OCI-LY7 (cell line): ENCODE results near the gene TSSK6. TPM values are rescaled to one million over a fixed set of nuclear protein-coding genes. Genes with fewer than 3 reads are reported as not detected.
"Not testable (repeated sequence)": the region's sequence is repeated elsewhere in the genome, so short reads cannot be mapped to it uniquely, and the experiment has no call there.

Source experiments
- BruUV-seq: library from RNA; stranded (reverse); fragments of 400-500 nt; replicated peaks from 2 replicates; lab custom pipeline; 2021; lab: Mats Ljungman, UMichigan
- CTCF ChIA-PET: fragments of 300-600 bp; sonication (Branson Sonifier 250); formaldehyde crosslinking; loops from one replicate; lab custom pipeline; 2022; ENCODE audit warnings: antibody characterized with exemption; ENCODE audit not compliant: unreplicated experiment; lab: Charles Lee
- POLR2A ChIA-PET: fragments of 300-600 bp; sonication (Branson Sonifier 250); formaldehyde crosslinking; loops from one replicate; lab custom pipeline; 2022; ENCODE audit warnings: antibody characterized with exemption; lab: Charles Lee
- DNase-seq: peaks from one replicate; pipeline ENCODE4 v3.0.0-alpha.2; 2015; ENCODE audit warnings: low spot score
- H2AFZ ChIP-seq: fragments of 200-600 bp; sonication (generic), shearing (Covaris generic); 2 replicates; pipeline ENCODE4 v1.6.1; 2014; ENCODE audit warnings: mild to moderate bottlenecking, antibody characterized with exemption, low read length, moderate library complexity
- H3K27ac ChIP-seq: fragments of 200-600 bp; sonication (generic); 2 replicates; pipeline ENCODE4 v1.5.1; 2014; ENCODE audit warnings: mixed run types, low read depth, mild to moderate bottlenecking, moderate library complexity, low read length, inconsistent platforms; ENCODE audit not compliant: poor library complexity, severe bottlenecking
- H3K36me3 ChIP-seq: fragments of 200-600 bp; sonication (generic); 2 replicates; pipeline ENCODE4 v1.6.1; 2014; ENCODE audit warnings: mild to moderate bottlenecking, antibody characterized with exemption, low read length, moderate library complexity, mixed read lengths; ENCODE audit not compliant: insufficient read depth
- H3K4me1 ChIP-seq: fragments of 200-600 bp; sonication (generic); 2 replicates; pipeline ENCODE4 v1.5.1; 2014; ENCODE audit warnings: mild to moderate bottlenecking, low read length; ENCODE audit not compliant: insufficient read depth, poor library complexity, severe bottlenecking
- H3K4me2 ChIP-seq: fragments of 200-600 bp; sonication (generic); 2 replicates; pipeline ENCODE4 v1.6.1; 2014; ENCODE audit warnings: mild to moderate bottlenecking, low read length
- H3K4me3 ChIP-seq: fragments of 200-600 bp; sonication (generic); 2 replicates; pipeline ENCODE4 v1.5.1; 2014; ENCODE audit warnings: mild to moderate bottlenecking, low read depth, low read length; ENCODE audit not compliant: poor library complexity, severe bottlenecking
- H3K79me2 ChIP-seq: fragments of 200-600 bp; sonication (generic); 2 replicates; pipeline ENCODE4 v1.6.1; 2016; ENCODE audit warnings: low read depth, mild to moderate bottlenecking, low read length, moderate library complexity, mixed read lengths; ENCODE audit not compliant: insufficient read depth
- H3K9me2 ChIP-seq: fragments of 200-600 bp; sonication (generic); 2 replicates; pipeline ENCODE4 v1.6.1; 2016; ENCODE audit warnings: mild to moderate bottlenecking, low read length, mixed read lengths; ENCODE audit not compliant: insufficient read depth
- H3K9me3 ChIP-seq: fragments of 200-600 bp; sonication (generic); 2 replicates; pipeline ENCODE4 v1.6.1; 2014; ENCODE audit warnings: mild to moderate bottlenecking, mixed run types, low read length, mixed read lengths
- H4K20me1 ChIP-seq: fragments of 200-600 bp; sonication (generic); 2 replicates; pipeline ENCODE4 v1.6.1; 2014; ENCODE audit warnings: mild to moderate bottlenecking, antibody characterized with exemption, low read length, moderate library complexity, mixed read lengths; ENCODE audit not compliant: insufficient read depth
- CTCF ChIP-seq: fragments of 200-600 bp; sonication (generic); conservative IDR thresholded peaks from 2 replicates; pipeline ENCODE4 v1.5.1; 2014; ENCODE audit warnings: mild to moderate bottlenecking, antibody characterized with exemption, low read length, moderate library complexity, mixed read lengths
- EZH2phosphoT487 ChIP-seq: fragments of 200-600 bp; sonication (generic); IDR thresholded peaks from 2 replicates; pipeline ENCODE4 v1.6.1; 2018; ENCODE audit warnings: low read depth, borderline replicate concordance, mild to moderate bottlenecking, mixed run types, antibody characterized with exemption, low read length, moderate library complexity, mixed read lengths
- intact Hi-C: fragments of 100-400 bp; cut with micrococcal nuclease; formaldehyde crosslinking; loops from one replicate; pipeline ENCODE4 v1.10.0; 2022; ENCODE audit not compliant: unreplicated experiment
- total RNA-seq, 2 experiments: library from RNA; depleted of rRNA in 1 of 2; stranded (reverse); fragments of >200 nt in 1 of 2; shearing (Covaris generic) in 1 of 2; gene quantifications; 2 replicates each; pipeline ENCODE4 v1.2.3, GENCODE V29; 2014 to 2022

TSSK6 gene
- total RNA-seq, 2 experiments from 2014 or later = 6.4 to 10.5 TPM

GRCh38 chr19:19475015-19475765 is 40.2 kb downstream of the TSSK6 start:
- no peaks in the 10 kb centered on the region for H3K9me2 ChIP-seq
- peaks cover 62% of the 10 kb centered on the region for H3K36me3 ChIP-seq
- intact Hi-C loops = loop anchor here (10.0 kb wide), 1 partner anchor 70 kb away; the partner anchor contains the start of gene GATAD2A
- no peak overlapping the region for H3K27ac ChIP-seq
- no peak overlapping the region for H3K4me2 ChIP-seq
- POLR2A ChIA-PET = no interaction called here
- no peak for DNase-seq
- no peak for TF ChIP-seq CTCF
- no peak for TF ChIP-seq EZH2phosphoT487
- no peak overlapping the region for H2AFZ ChIP-seq
- peaks cover 42% of the 10 kb centered on the region for H3K79me2 ChIP-seq
- H3K4me3 ChIP-seq = no peak overlapping the region
- CTCF ChIA-PET = no interaction called here
- H4K20me1 ChIP-seq = no peaks in the 10 kb centered on the region; the same call in 1 of the 2 replicates
- no TSS peak for BruUV-seq
- H3K9me3 ChIP-seq = peaks cover 5% of the 10 kb centered on the region
- peaks cover 13% of the 10 kb centered on the region for H3K4me1 ChIP-seq

GRCh38 chr19:19472106-19472505 is 43.2 kb downstream of the TSSK6 start:
- Histone ChIP-seq H3K4me2 (peak overlapping the region; percentile 13; the same call in 1 of the 2 replicates), H3K4me1 (peaks cover 13% of the 10 kb centered on the region), H3K9me3 (peaks cover 25% of the 10 kb centered on the region), H3K36me3 (peaks cover 84% of the 10 kb centered on the region), H3K79me2 (peaks cover 36% of the 10 kb centered on the region)
- H3K4me3 ChIP-seq, DNase-seq, H3K27ac ChIP-seq, H4K20me1 ChIP-seq, BruUV-seq, H3K9me2 ChIP-seq, H2AFZ ChIP-seq: not testable (repeated sequence)
- POLR2A ChIA-PET = interaction anchor here (1.2 kb wide), 1 partner anchor 14 kb away, joined by 4 read pairs; no protein-coding TSS in a partner anchor
- CTCF ChIA-PET = interaction anchor here (0.6 kb wide), 1 partner anchor 103 kb away, joined by 3 read pairs; no protein-coding TSS in a partner anchor
- intact Hi-C loops = loop anchor here (10.0 kb wide), 1 partner anchor 67 kb away; the partner anchor contains the start of gene GATAD2A

GRCh38 chr19:19471682-19472081 is 43.7 kb downstream of the TSSK6 start:
- no peak overlapping the region for H2AFZ ChIP-seq
- no peak for TF ChIP-seq EZH2phosphoT487
- TF ChIP-seq CTCF = no peak
- CTCF ChIA-PET = interaction anchor here (0.6 kb wide), 1 partner anchor 102 kb away, joined by 3 read pairs; no protein-coding TSS in a partner anchor
- no peak overlapping the region for H3K27ac ChIP-seq
- H3K9me3 ChIP-seq = peaks cover 25% of the 10 kb centered on the region
- POLR2A ChIA-PET = interaction anchor here (0.6 kb wide), 1 partner anchor 262 kb away, joined by 3 read pairs; no protein-coding TSS in a partner anchor
- peak overlapping the region; percentile 13; the same call in 1 of the 2 replicates for H3K4me2 ChIP-seq
- peaks cover 13% of the 10 kb centered on the region for H3K4me1 ChIP-seq
- no peaks in the 10 kb centered on the region; the same call in 1 of the 2 replicates for H4K20me1 ChIP-seq
- peaks cover 87% of the 10 kb centered on the region for H3K36me3 ChIP-seq
- H3K9me2 ChIP-seq = no peaks in the 10 kb centered on the region
- peaks cover 36% of the 10 kb centered on the region for H3K79me2 ChIP-seq
- intact Hi-C loops = loop anchor here (10.0 kb wide), 1 partner anchor 67 kb away; the partner anchor contains the start of gene GATAD2A
- BruUV-seq = no TSS peak
- DNase-seq = peak; percentile 20
- no peak overlapping the region for H3K4me3 ChIP-seq
